Stimulated activated CD4-positive, alpha-beta T cell treated with anti-CD3 and anti-CD28 coated beads, TNF-alpha, amount 100 ng/mL, for 24 hours (primary cell): ENCODE measurements around the gene ASB13.
A peak's percentile ranks its signal among the peaks of the same experiment; 100 is the strongest.

Experiments
- DNase-seq, 3 experiments: peaks; one replicate each; pipeline ENCODE4 v3.0.0-alpha.2; 2020; ENCODE audit warnings: low read depth in 3 of 3

Gene ASB13

GRCh38 chr10:5589661-5590511, 76.5 kb downstream of the ASB13 start:
- DNase-seq, result peak in 1 of 3 experiments; percentile 13

DNA sequence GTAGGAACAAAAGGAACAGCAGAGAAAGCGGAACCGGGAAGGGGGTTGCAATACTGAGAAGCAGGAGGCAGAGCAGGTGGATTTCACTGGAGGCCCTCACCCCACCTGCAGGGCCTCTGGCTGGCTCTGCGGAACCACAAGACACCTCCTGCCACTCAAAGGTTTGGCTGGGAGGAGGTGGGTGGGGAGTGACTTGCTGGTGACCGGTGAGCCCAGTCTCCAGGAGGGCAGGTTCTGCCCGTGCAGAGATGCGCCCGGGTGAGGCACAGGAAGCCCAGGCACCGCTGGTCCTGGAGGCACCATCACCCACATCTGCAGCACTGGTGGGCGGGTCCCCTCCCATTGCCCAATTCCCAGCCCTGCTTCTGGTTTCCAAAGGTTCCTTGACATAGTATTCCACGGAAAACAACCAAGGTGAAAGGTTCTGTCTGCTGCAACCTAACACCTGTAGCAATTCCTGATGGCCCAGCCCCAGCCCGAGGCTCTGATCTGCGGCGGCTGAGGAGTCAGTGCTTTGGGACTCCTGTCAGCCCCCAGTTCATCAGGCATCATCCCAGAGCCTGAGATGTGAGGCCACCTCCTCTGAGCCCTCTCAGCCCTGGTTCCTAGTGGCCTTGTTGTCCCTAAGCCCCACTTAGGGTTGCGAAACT, 77.3 kb downstream of the ASB13 start:
- DNase-seq, result no peak
